Right atrium auricular region (tissue), 2 donors: ENCODE results near the gene PLSCR4. TPM values are rescaled to one million over a fixed set of nuclear protein-coding genes. Genes with fewer than 3 reads are reported as not detected.

ENCODE experiments used
- DNase-seq: peaks from one replicate; pipeline ENCODE4 v3.0.0-alpha.2; 2019; ENCODE audit warnings: low spot score
- H3K27ac ChIP-seq, 2 donors: fragments of 200-600 bp; sonication (generic); 1 replicate in 1 of 2; 2 replicates in 1 of 2; pipeline ENCODE4 v1.5.1; 2016 to 2019
- H3K27me3 ChIP-seq, 2 donors: fragments of 200-600 bp; sonication (generic); one replicate each; pipeline versions ENCODE4 v1.5.1 to v1.6.0; 2017 to 2019
- H3K36me3 ChIP-seq: fragments of 200-600 bp; sonication (generic); one replicate; pipeline ENCODE4 v1.5.1; 2016
- H3K4me1 ChIP-seq, 2 donors: fragments of 200-600 bp; sonication (generic); one replicate each; pipeline versions ENCODE4 v1.5.1 to v1.6.0; 2017 to 2019
- H3K4me3 ChIP-seq, 2 donors: fragments of 200-600 bp; sonication (generic); 1 replicate in 1 of 2; 2 replicates in 1 of 2; pipeline ENCODE4 v1.5.1; 2017 to 2019; ENCODE audit warnings: mild to moderate bottlenecking in 1 of 2, moderate library complexity in 1 of 2
- H3K9me3 ChIP-seq, 2 donors: fragments of 200-600 bp; sonication (generic); one replicate each; pipeline ENCODE4 v1.5.1; 2019
- total RNA-seq, 2 donors: library from RNA; depleted of rRNA; stranded (reverse); fragments of >200 nt; gene quantifications; one replicate each; pipeline ENCODE4 v1.1.0, GENCODE V29; 2016
- TF ChIP-seq, protein P1 (sequence below), 2 donors: fragments of 200-600 bp; sonication (generic); IDR thresholded peaks; one replicate each; pipeline ENCODE4 v1.5.1; 2019; ENCODE audit warnings: antibody characterized with exemption in 2 of 2

PLSCR4 gene
- total RNA-seq, 2 donors from 2014 or later: 22.9 to 31.5 TPM

DNA sequence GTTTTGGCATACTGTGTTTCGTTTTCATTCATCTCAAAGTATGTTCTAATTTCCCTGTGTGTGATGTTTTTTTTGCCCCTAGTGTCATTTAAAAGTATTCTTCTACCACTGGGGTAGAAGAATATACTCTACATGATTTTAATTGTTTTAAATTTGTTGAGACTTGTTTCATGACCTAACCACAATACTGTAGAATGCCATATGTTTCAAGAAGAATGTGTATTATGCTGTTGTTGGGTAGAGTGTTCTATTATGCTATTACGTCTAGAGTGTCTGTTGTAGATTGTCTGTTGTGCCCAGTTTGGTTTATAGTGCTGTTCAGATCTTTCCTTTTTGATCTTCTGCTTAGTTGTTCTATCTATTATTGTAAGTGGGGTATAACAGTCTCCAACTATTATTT, 36.4 kb downstream of the PLSCR4 start:
- H3K9me3 ChIP-seq: no peaks in the 10 kb centered on the region
- H3K4me1 ChIP-seq: no peaks in the 10 kb centered on the region
- no peak overlapping the region for H3K27ac ChIP-seq
- TF ChIP-seq, protein P1, sequence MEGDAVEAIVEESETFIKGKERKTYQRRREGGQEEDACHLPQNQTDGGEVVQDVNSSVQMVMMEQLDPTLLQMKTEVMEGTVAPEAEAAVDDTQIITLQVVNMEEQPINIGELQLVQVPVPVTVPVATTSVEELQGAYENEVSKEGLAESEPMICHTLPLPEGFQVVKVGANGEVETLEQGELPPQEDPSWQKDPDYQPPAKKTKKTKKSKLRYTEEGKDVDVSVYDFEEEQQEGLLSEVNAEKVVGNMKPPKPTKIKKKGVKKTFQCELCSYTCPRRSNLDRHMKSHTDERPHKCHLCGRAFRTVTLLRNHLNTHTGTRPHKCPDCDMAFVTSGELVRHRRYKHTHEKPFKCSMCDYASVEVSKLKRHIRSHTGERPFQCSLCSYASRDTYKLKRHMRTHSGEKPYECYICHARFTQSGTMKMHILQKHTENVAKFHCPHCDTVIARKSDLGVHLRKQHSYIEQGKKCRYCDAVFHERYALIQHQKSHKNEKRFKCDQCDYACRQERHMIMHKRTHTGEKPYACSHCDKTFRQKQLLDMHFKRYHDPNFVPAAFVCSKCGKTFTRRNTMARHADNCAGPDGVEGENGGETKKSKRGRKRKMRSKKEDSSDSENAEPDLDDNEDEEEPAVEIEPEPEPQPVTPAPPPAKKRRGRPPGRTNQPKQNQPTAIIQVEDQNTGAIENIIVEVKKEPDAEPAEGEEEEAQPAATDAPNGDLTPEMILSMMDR (IDR thresholded peaks at IDR 0.05): no peak
- no peak overlapping the region for H3K4me3 ChIP-seq
- no peaks in the 10 kb centered on the region for H3K36me3 ChIP-seq
- no peaks in the 10 kb centered on the region for H3K27me3 ChIP-seq
- no peak for DNase-seq

DNA sequence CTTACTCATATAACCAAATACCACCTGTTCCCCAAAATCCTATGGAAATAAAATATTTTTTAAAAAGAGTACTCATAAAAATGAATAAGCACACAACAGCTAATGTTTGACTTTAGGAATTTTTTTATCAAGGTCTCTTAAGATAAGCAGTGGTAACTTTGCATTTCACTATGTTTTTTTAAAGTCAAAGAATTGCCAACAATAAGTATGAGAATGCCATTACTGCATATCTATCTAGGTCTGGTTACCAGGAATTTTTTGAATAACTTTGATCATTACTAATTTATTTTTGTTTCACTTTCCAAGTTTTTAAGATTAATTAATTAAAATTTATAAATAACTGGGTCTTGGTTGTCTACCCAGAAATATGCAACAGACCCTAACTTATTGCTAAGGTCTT, 41.5 kb downstream of the PLSCR4 start:
- no peak overlapping the region for H3K27ac ChIP-seq
- H3K9me3 ChIP-seq: no peaks in the 10 kb centered on the region
- H3K36me3 ChIP-seq: peaks cover 11% of the 10 kb centered on the region
- DNase-seq: no peak
- H3K27me3 ChIP-seq: no peaks in the 10 kb centered on the region
- no peak overlapping the region for H3K4me3 ChIP-seq
- H3K4me1 ChIP-seq: no peaks in the 10 kb centered on the region
- TF ChIP-seq, protein P1 (IDR thresholded peaks at IDR 0.05): no peak

DNA sequence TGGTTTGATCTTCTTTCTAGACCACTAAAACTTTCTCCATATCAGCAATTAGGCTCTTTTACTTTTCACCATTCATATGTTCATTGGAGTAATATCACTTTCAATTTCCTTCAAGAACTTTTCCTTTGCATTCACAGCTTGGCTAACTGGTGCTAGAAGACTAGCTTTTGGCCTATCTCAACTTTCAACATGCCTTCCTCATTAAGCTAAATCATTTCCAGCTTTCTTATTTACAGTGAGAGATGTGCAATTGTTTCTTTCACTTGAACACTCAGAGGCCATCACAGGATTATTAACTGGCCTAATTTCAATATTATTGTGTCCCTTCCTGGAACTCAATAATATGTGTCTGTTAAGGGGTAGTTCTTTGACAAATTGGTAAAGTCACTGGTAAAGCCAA, 47.1 kb downstream of the PLSCR4 start:
- H3K9me3 ChIP-seq: no peaks in the 10 kb centered on the region
- TF ChIP-seq, protein P1 (IDR thresholded peaks at IDR 0.05): no peak
- H3K4me1 ChIP-seq: no peaks in the 10 kb centered on the region
- H3K27ac ChIP-seq: no peak overlapping the region
- H3K36me3 ChIP-seq: peaks cover 11% of the 10 kb centered on the region
- no peak overlapping the region for H3K4me3 ChIP-seq
- DNase-seq: no peak
- no peaks in the 10 kb centered on the region for H3K27me3 ChIP-seq

GRCh38 chr3:146200461-146201220, 50.3 kb downstream of the PLSCR4 start:
- no peak for DNase-seq
- no peaks in the 10 kb centered on the region for H3K9me3 ChIP-seq
- TF ChIP-seq, protein P1 (IDR thresholded peaks at IDR 0.05): no peak
- H3K4me3 ChIP-seq: no peak overlapping the region
- H3K4me1 ChIP-seq: peaks cover 0 to 13% of the 10 kb centered on the region in 2 donors
- H3K27me3 ChIP-seq: no peaks in the 10 kb centered on the region
- no peak overlapping the region for H3K27ac ChIP-seq
- peaks cover under 1% of the 10 kb centered on the region for H3K36me3 ChIP-seq

- H3K9me3 ChIP-seq: no peaks in the 10 kb centered on the region
- TF ChIP-seq, protein P1 (IDR thresholded peaks at IDR 0.05): no peak
Observed at GRCh38 chr3:146199762-146200161, 51.1 kb downstream of the PLSCR4 start.

GRCh38 chr3:146196789-146197188, 54.1 kb downstream of the PLSCR4 start:
- H3K36me3 ChIP-seq: peaks cover 14% of the 10 kb centered on the region
- H3K9me3 ChIP-seq: no peaks in the 10 kb centered on the region
- DNase-seq: no peak
- H3K4me1 ChIP-seq: peaks cover 0 to 25% of the 10 kb centered on the region in 2 donors
- H3K27ac ChIP-seq: no peak overlapping the region
- TF ChIP-seq, protein P1 (IDR thresholded peaks at IDR 0.05): no peak
- no peaks in the 10 kb centered on the region for H3K27me3 ChIP-seq
- no peak overlapping the region for H3K4me3 ChIP-seq

More at GRCh38 chr3:146199762-146200161, 51.1 kb downstream of the PLSCR4 start:
- H3K4me1 ChIP-seq: peaks cover 0 to 19% of the 10 kb centered on the region in 2 donors
- DNase-seq: no peak
- no peaks in the 10 kb centered on the region for H3K27me3 ChIP-seq
- H3K4me3 ChIP-seq: no peak overlapping the region
- H3K27ac ChIP-seq: no peak overlapping the region
- peaks cover 1% of the 10 kb centered on the region for H3K36me3 ChIP-seq
